ENCODE results near the gene PMF1.

Gene PMF1

GRCh38 chr1:156266051-156266450 lies 53.2 kb downstream of the PMF1 start:
- no peak for TF ChIP-seq CTCF (IDR thresholded peaks at IDR 0.05; ENCODE audit: borderline replicate concordance, insufficient read depth, low read depth, low read length)

GRCh38 chr1:156268336-156268735 lies 55.5 kb downstream of the PMF1 start:
- no peak overlapping the region for H3K4me3 ChIP-seq (ENCODE audit: low read depth, low read length)
- TF ChIP-seq CTCF (IDR thresholded peaks at IDR 0.05; ENCODE audit: borderline replicate concordance, insufficient read depth, low read depth, low read length), result no peak

More at GRCh38 chr1:156266051-156266450, 53.2 kb downstream of the PMF1 start:
- no peak overlapping the region for H3K4me3 ChIP-seq (ENCODE audit: low read depth, low read length)

DNA sequence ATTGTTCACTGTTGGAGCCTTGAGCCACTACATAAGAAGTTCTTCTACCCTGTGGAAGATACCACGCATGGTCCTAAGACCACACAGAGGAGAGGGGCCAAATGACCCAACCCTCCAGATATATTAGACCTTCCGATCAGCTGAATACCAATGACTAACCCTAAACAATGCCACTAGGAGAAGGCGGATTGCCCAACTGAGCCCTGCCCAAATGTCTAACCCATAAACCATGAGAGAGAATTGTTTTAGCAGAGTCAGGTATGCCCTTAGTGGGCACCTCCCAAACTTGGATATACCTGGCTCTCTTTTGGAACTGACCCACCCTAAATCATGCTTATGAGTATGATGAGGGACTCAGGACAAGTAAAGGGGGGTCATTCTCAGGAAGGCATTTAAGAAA lies 57.5 kb downstream of the PMF1 start:
- no peak for TF ChIP-seq CTCF (IDR thresholded peaks at IDR 0.05; ENCODE audit: borderline replicate concordance, insufficient read depth, low read depth, low read length)

DNA sequence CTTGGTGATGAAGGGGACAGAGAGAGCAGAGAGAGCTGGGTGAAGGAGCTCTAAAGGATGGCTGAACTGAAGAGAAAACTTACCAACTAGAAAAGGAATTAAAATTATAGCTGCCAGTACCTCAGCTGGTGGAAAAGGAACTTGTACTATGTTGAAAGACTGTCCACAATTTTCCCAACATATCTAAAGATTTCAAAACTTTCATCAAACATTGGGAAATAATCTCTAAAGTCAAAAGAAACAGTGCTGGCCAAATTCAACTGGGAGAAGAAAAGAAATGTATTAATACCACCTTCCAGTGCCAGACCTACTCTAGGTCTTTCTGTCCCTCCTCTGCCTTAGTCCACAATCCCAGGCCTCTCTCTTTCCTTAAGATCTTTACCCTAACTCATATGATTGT lies 63.7 kb downstream of the PMF1 start:
- TF ChIP-seq CTCF (IDR thresholded peaks at IDR 0.05; ENCODE audit: borderline replicate concordance, insufficient read depth, low read depth, low read length), result no peak

More for the DNA sequence above, 57.5 kb downstream of the PMF1 start:
- H3K4me3 ChIP-seq (ENCODE audit: low read depth, low read length), result no peak overlapping the region

DNA sequence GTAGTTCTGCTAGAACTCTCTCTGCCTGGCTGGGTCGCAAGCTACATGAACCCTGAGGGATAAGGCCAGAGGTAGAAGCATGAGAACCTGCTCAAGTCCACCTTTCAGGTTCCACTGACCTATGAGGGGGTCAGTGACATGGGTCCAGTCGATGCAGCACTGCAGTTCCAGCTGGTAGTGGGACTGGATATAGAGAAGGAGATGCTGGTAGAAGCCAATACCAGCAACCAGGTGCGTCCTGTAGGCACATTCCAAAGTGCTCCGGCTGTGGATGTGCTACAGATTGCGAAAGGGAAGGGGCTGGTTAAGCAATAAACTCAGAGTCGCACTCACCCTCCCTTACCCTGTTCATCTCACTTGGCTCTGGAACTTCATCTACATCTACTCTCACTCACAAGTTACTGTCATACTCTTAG lies 64.2 kb downstream of the PMF1 start:
- H3K4me3 ChIP-seq (ENCODE audit: low read depth, low read length), result no peak overlapping the region
- no peak for TF ChIP-seq CTCF (IDR thresholded peaks at IDR 0.05; ENCODE audit: borderline replicate concordance, insufficient read depth, low read depth, low read length)

More for the DNA sequence above, 63.7 kb downstream of the PMF1 start:
- H3K4me3 ChIP-seq (ENCODE audit: low read depth, low read length), result no peak overlapping the region

GRCh38 chr1:156279837-156280236 lies 67.0 kb downstream of the PMF1 start:
- H3K4me3 ChIP-seq (ENCODE audit: low read depth, low read length), result no peak overlapping the region
- TF ChIP-seq CTCF (IDR thresholded peaks at IDR 0.05; ENCODE audit: borderline replicate concordance, insufficient read depth, low read depth, low read length), result no peak

DNA sequence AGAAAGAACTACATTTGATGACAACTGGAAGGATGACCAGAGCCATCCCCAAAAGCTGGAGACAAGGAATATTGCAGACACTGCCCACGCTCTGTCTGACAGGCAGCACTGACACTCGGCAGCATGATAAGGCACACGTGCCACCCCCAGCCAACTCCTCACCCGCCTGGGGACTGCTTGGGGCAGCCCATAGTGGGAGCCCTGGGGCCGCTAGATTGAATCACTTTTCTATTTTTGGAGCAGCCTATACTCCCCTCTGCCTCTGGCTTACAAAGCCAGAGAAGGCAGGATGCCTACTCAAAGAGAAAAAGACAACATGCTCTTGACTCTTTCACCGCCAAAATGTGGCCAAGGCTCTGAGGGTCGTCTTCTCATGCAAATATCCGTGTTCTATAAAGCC lies 68.5 kb downstream of the PMF1 start:
- H3K4me3 ChIP-seq (ENCODE audit: low read depth, low read length), result peak overlapping the region; percentile 91
- TF ChIP-seq CTCF (IDR thresholded peaks at IDR 0.05; ENCODE audit: borderline replicate concordance, insufficient read depth, low read depth, low read length), result peak; percentile 26; the same call in 1 of the 2 replicates
